NCI-H1417 treated with DMSO at 0.1 percent for 48 hours (cell line): ENCODE data around the gene GTF2A1L.
"Not testable (repeated sequence)": the region's sequence is repeated elsewhere in the genome, so short reads cannot be mapped to it uniquely, and the experiment has no call there.

ENCODE experiments used
- DNase-seq: peaks from one replicate; lab custom pipeline; 2025; lab: John Stamatoyannopoulos, UW

Gene GTF2A1L

GRCh38 chr2:48703621-48704020, 86.0 kb downstream of the GTF2A1L start:
- not testable (repeated sequence) for DNase-seq

DNA sequence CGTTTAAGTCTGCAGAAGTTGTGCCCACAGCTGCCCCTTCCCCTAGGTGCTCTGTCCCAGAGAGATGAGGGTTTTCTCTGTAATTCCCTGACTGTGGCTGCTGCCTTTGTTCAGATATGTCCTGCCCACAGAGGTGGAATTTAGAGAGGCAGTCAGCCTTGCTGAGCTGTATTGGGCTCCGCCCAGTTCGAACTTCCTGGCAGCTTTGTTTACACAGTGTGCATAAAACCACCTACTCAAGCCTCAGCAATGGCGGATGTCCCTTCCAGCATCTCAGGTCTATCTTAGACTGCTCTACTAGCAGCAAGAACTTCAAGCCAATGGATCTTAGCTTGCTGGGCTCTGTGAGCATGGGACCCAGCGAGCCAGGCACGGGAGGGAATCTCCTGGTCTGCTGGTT, 89.8 kb downstream of the GTF2A1L start:
- no peak for DNase-seq

GRCh38 chr2:48709096-48710034, 91.7 kb downstream of the GTF2A1L start:
- no peak for DNase-seq

DNA sequence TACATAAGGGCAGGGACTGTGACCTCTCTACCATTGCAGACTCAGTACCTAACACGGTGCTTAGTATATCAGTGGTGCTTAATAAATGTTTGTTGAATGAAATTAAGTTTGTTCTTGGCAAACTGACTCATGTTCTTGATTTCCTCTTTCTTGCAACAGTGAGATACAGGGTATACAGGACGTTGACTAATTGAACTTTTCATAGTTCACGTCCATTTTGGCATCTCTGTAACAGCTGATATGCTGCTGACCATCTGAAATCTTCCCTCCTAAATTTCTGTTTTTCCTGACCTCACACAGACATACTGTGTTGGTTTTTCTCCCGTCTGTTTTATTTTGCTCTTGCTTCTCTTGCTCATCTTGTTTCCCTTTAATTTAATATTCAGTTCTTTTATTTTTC, 93.7 kb downstream of the GTF2A1L start:
- no peak for DNase-seq

DNA sequence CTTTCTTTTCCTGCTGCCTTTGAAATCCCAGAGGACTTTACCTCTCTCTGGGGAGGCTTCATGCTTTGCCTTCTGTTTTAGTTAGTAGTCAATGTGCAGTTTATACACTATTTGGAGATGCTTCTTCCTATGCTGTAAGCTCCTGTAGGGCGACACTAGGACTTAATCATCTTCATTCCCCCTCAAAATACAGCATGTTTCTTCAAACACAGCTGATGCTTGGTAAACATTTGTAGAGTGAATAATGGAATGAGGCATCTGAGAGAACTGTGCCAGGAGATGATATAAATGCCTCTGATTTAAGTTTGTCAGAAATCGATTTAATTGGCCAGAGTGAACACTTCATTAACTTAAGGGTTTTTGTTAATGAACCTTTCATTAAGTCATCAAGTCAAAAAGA, 94.5 kb downstream of the GTF2A1L start:
- no peak for DNase-seq

- no peak for DNase-seq
These were observed 96.0 kb downstream of the GTF2A1L start for GRCh38 chr2:48713647-48714046.

DNA sequence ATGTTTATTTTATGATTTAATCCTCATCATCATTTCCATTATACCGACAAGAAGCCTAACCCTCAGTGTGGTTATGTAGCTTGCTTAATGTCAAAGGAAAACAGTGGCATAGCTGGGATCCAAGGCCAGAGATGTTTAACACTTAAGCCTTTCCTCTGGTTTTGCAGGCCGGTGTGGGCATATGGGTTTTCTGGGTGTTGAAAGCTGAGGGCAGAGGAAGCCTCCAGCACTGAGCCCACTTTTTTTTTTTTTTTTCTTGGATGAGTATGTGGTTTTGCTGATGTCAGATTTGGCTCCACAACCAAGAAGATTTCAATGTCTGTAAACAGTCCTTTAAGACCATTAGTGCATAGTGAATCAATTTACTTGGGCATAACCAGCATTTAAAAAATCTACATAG, 96.6 kb downstream of the GTF2A1L start:
- no peak for DNase-seq

GRCh38 chr2:48715042-48715899, 97.6 kb downstream of the GTF2A1L start:
- no peak for DNase-seq

DNA sequence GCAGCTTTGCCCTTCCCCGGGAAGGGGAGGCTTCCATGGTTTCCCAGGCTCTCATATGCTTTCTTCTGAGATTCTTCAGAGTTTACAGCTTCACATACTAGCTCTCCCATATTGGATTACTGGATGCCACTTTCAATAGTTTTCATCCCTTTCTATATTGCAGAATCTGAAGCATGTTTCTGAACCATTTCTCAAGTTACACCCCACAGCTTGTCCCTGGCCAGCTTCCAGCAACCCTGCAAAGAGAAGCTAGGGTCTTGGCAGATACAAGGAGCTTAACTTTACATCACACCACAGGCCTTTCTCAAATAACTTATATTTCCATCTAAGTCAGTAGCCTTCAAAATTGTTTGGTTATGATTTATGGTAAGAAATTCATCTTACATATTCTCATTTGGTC, 98.3 kb downstream of the GTF2A1L start:
- no peak for DNase-seq

DNA sequence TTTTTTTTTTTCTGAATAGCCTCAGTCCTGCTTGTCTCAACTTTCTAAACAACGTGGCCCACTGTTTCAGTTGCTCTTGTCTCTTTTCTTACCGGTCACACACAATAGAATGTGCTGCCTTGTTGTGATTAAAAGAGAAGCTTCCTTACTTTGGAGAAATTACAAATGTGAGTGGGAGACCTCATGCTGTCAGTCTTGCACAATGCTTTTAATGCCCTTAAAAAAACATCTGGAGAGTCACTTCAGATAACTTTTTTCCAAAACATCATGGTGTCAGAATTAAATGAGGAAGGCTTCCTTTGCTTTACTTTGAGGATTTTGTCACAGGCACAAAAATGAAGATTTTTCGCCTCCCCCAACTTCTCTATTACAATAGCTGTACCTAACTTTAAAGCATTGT, 100.2 kb downstream of the GTF2A1L start:
- DNase-seq, result no peak

- peak; percentile 7 for DNase-seq
These were observed 102.0 kb downstream of the GTF2A1L start for GRCh38 chr2:48719480-48720177.

DNA sequence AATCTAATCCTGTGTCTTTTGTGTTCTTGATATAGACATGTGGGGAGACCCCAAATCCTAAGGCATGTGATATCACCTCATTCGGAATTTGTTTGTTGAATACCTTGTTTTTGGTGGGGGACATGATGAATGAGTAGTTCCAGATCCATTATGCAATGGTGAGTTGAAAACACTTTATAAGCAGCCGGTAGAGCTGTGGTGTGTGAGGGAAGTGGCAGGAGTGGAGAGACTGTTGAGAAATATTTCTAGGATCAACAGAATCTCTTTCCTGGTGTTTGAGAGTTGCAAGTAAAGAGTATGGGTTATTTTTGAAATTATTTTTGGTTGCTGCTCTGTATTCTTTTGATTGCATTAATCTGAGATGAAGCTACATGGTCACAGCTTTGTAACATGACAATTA, 103.5 kb downstream of the GTF2A1L start:
- no peak for DNase-seq

GRCh38 chr2:48722391-48722790, 104.7 kb downstream of the GTF2A1L start:
- DNase-seq, result no peak

DNA sequence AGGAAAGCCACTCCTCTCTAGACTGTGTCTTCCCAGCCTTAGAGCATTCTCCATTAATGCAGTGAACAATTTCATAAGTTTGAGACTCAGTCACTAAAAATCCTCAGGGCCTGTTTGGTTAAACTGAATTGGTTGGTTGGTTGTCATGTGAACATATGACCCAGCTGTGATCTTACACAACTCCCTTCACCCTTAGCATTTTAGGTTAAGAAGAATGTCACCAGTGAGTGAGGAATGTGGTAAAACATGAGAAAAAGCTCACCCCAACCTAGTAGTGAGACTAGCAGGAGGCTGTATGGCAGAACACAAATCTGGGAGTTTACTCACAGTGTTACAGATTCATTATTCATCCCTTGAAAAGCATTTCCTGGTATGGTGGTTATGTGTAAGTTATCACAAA, 105.5 kb downstream of the GTF2A1L start:
- DNase-seq, result no peak

- DNase-seq, result no peak
These were observed 106.6 kb downstream of the GTF2A1L start for GRCh38 chr2:48724278-48724677.

DNA sequence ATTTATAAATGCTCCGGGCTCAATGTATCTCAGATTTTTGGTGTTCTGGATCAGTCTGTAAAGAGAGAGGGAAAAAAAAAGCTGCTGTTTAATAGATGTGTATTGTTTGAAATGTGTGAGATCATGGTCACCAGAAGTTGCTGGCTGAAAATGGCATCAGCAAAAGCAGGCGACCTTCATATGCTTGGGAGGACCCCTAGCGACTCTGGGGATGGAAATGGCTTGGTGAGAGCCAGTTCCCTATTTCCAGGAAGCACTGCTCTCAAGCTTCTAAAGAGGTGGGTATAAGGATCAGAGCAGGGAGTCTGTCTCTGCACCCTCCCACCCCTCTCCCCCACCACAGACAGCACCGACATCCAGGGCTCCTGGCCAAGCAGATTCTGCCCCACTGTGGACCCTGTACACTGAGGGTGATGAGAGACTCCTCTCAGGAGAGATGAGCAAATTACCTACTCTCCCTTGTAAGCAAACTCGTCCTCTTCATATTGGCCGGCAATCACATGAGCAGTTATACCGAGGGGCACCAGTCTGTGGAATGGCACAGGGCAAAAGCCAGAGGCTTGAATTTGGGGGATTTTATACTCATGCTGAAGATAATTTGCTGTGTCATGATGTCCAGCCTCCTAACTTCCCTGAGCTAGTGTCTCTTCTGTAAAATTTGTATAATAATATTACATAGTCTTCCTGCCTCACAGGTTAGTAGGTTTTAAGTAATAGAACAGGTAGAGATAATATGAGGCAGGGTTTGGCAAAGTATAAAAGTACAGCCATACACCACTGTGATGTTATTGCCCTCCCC, 108.2 kb downstream of the GTF2A1L start:
- DNase-seq, result no peak

GRCh38 chr2:48727560-48727959, 109.9 kb downstream of the GTF2A1L start:
- DNase-seq, result peak; percentile 1

GRCh38 chr2:48728295-48728694, 110.6 kb downstream of the GTF2A1L start:
- no peak for DNase-seq

GRCh38 chr2:48728840-48729239, 111.2 kb downstream of the GTF2A1L start:
- peak; percentile 51 for DNase-seq
